ENCODE data around the gene OGFOD2.

- no peak for TF ChIP-seq CTCF (IDR thresholded peaks at IDR 0.05)
- no peak for TF ChIP-seq EZH2 (IDR thresholded peaks at IDR 0.05; ENCODE audit: borderline replicate concordance, insufficient read depth, low read depth, low read length, poor library complexity, severe bottlenecking)
Observed at GRCh38 chr12:122968104-122968503, 6.9 kb upstream of the OGFOD2 start.
